GM19193 (cell line): ENCODE measurements around the gene BBC3.

Experiments used
- POLR2A ChIP-seq: IDR thresholded peaks from 4 replicates; pipeline ENCODE4 v1.6.1; 2011; ENCODE audit not compliant: insufficient read depth, insufficient read length; ENCODE audit errors: extremely low read depth

BBC3 gene

GRCh38 chr19:47226426-47227351, 4.3 kb downstream of the BBC3 start:
- TF ChIP-seq POLR2A: peak; percentile 69

DNA sequence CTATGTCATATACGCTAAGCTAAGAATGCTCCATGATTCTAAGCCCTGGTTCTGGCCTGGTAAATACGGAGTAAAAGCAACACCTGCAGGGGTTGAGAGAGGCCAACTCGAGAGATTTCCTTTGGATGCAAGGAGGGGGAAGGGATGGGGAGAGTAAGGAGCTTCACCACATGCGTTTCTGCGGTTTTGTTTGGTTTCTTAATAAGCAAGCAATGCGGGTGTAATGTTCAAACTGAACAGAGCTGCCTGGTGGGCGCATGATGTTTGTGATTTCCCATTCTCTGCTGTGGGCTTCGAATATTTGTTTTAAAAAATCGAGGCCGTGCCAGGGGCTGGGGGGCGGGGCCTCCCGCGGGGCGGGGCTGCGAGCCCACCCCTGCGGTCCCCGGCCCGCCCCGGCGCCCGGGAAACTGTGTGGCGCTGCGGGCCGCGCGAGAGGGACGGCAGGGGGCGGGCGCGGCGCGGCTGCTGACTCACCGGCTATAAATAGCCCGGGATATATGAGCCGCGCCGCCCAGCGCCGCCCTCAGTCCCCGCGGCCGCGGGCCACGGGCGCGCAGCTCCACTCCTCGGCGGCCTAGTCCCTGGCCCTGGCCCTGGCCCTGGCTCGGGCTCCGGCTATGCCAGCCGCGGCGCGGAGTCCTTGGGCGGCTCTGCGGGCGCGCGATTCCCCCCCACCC, 5.1 kb downstream of the BBC3 start:
- peak; percentile 100 for TF ChIP-seq POLR2A

DNA sequence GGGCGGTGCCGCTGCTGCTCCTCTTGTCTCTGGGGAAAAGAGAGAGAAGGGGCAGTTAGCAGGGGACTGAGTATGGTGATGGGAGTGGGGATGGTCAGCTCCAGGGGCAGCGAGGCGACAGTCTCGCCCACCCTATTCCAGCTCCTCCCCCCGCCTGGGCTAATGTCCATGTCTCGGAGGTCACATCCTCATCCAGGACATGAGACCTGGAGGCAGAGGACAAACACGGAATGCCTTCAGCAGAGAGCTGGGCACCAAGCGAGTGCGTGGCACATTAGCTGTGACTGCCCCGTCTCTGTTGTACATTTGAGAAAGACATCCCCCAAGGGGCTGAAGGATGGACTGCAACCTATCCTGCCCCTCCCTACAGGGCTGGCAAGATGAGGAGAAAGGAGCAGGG, 9.1 kb downstream of the BBC3 start:
- no peak for TF ChIP-seq POLR2A

DNA sequence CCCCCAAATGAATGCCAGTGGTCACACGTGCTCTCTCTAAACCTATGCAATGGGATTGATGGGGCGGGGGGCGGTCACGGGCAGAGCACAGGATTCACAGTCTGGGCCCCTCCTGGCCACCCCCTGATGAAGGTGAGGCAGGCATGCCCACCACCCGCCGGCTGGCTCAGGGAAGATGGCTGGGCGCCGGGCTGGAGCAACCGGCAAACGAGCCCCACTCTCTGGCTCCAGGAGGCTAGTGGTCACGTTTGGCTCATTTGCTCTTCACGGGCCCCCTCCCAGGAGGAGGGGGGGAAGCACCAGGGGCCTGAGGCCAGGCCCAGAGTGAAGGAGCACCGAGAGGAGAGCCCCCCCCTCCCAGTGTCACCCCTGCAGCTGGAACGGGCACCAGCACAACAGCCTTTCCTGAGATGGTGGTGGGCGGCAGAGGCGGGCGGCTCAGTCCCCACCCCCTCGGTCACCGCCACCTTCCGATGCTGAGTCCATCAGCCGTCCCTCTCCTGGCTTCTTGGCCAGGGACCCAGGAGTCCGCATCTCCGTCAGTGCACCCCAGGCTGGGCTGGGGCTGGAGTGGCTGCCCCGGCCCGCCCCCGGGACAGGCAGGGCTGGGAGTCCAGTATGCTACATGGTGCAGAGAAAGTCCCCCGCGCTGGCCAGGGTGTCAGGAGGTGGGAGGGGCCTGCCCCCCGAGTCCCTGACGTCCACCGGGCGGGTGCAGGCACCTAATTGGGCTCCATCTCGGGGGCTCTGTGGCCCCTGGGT, 9.7 kb downstream of the BBC3 start:
- TF ChIP-seq POLR2A: no peak

- no peak for TF ChIP-seq POLR2A
Measured at GRCh38 chr19:47215581-47215980, 15.4 kb downstream of the BBC3 start.

- no peak for TF ChIP-seq POLR2A
Measured at GRCh38 chr19:47210689-47211316, 20.2 kb downstream of the BBC3 start.

DNA sequence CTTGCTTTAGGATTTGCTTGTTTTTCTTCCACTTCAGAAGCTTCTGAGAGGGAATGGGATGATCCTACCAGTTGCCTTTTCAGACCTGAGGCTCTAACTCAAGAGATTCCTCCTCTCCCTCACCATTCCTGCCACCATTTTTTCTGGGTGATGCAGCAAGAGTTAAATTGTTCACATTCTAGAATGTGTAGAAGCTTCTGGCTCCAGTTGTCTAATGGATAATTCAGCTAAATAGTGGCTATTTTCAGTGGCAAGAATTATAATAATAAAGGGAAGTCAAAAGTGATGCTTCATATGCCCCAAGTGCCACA, 20.9 kb downstream of the BBC3 start:
- no peak for TF ChIP-seq POLR2A

DNA sequence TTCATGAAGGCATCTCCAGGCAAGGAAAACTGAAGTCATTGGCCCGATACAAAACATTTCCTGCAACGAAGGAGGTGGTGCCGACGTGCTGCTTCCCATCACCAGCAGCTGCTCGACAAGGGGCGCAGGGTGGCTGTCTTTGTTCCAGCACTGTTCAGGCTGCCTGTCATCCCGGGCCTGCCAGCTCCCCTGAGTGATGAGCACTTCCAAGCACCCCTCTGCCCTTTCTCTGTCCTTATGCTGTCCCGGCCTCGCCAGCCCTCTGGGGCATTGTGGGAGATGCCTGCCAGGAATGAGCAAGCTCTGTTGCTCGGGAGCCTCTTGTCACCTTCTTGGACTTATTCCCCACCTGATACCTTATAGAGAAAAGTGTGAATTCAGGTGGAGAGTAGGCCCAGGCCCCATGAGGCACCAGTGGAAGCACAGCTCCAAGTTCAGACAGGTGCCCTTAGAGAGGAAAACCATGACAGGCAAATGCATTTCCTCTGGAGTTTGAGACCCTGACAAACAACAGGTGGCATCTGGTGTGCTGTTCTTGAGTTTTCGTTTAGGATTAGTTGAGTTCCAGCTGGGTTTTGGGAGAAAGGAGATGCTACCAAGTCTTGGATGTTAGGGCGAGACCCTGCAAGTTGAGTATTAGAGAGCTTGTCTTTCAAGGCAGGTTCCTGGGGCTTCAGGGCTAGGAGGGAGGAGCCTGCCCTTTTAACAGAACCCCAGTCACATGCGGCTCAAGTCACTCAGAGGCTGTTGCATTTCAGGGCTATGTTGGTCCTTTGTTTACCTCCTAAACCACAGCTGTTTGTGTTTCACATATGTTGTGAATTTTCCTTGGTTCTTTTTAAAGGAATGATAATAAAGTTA, 21.4 kb downstream of the BBC3 start:
- TF ChIP-seq POLR2A: no peak

DNA sequence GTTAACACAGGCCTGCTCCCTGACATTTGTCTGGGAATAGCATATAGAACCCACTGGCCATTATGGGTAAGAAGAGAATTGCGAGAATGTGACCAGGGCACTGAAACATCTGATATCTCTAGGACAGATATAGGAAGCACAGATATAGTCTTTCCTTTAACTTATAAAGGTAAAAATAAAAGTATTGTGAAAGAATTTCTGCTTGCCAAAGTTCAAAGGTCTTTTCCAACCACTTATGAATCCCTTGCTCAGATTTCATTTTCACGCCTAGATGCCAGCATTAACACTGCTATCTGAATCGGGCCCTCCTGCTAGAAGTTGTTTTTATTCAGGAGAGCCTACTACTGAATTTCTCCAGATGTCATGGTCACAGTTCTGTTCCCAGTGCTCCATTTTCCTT, 27.7 kb downstream of the BBC3 start:
- no peak for TF ChIP-seq POLR2A

DNA sequence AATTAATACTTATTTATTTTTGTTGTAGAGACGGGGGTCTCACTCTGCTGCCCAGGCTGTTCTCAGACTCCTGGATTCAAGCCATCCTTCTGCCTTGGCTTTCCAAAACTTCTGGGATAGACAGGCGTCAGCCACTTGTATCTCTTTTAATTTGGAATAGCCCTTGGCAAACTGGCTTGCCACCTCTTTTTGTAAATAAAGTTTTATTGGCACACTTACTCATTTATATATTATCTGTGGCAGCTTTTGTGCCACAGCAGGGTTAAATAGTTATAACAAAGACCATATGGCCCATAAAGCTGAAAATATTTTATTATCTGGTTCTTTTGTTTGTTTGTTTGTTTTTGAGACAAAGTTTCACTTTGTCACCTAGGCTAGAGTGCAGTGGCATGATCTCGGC, 30.5 kb downstream of the BBC3 start:
- no peak for TF ChIP-seq POLR2A

GRCh38 chr19:47197141-47197540, 33.9 kb downstream of the BBC3 start:
- TF ChIP-seq POLR2A: no peak

- no peak for TF ChIP-seq POLR2A
Measured at GRCh38 chr19:47195434-47195833, 35.6 kb downstream of the BBC3 start.

- no peak for TF ChIP-seq POLR2A
Measured at GRCh38 chr19:47190167-47190727, 40.8 kb downstream of the BBC3 start.
